IMR-90 (cell line): Measurements from ENCODE around the gene KRT35. TPM values are rescaled to one million over a fixed set of nuclear protein-coding genes. Genes with fewer than 3 reads are reported as not detected.

ENCODE experiments used
- ATAC-seq: fragments of 200-7000 bp; cut with Tn5 transposase; 2 replicates; pipeline ENCODE4 v1.9.1; 2020; ENCODE audit warnings: low read depth, mild to moderate bottlenecking, moderate library complexity
- BruUV-seq: library from RNA; stranded (reverse); fragments of 400-500 nt; replicated peaks from 2 replicates; lab custom pipeline; 2021; lab: Mats Ljungman, UMichigan
- CTCF ChIA-PET: fragments of 300-600 bp; formaldehyde crosslinking; extraction: SDS; loops from one replicate; lab custom pipeline; 2021; ENCODE audit warnings: antibody characterized with exemption; lab: Yijun Ruan, JAX
- POLR2A ChIA-PET: fragments of 300-600 bp; sonication (Branson Sonifier 250); formaldehyde crosslinking; loops from one replicate; lab custom pipeline; 2022; ENCODE audit warnings: antibody characterized with exemption; ENCODE audit not compliant: unreplicated experiment; lab: Charles Lee
- DNase-seq: peaks from one replicate; pipeline ENCODE4 v3.0.0; 2013
- H2AFZ ChIP-seq: replicated peaks from 2 replicates; pipeline ENCODE3; 2013; ENCODE audit warnings: low read length, mild to moderate bottlenecking; ENCODE audit not compliant: poor library complexity
- H2AK5ac ChIP-seq: 2 replicates; pipeline ENCODE4 v1.6.1; 2013; ENCODE audit warnings: low read depth, low read length, inconsistent platforms
- H2AK9ac ChIP-seq: replicated peaks from 2 replicates; pipeline ENCODE3; 2013; ENCODE audit warnings: mild to moderate bottlenecking, low read depth, low read length, moderate library complexity; ENCODE audit not compliant: poor library complexity
- H2BK120ac ChIP-seq: 2 replicates; pipeline ENCODE4 v1.6.1; 2013; ENCODE audit warnings: low read depth, low read length, inconsistent platforms
- H2BK15ac ChIP-seq: 3 replicates; pipeline ENCODE4 v1.6.1; 2013; ENCODE audit warnings: low read depth, low read length, inconsistent platforms
- H2BK20ac ChIP-seq: 2 replicates; pipeline ENCODE4 v1.6.1; 2013; ENCODE audit warnings: low read depth, mild to moderate bottlenecking, inconsistent platforms, low read length, moderate library complexity
- H2BK5ac ChIP-seq: 2 replicates; pipeline ENCODE4 v1.6.1; 2013; ENCODE audit warnings: mild to moderate bottlenecking, low read depth, low read length, inconsistent platforms; ENCODE audit not compliant: poor library complexity, severe bottlenecking
- H3K14ac ChIP-seq: replicated peaks from 2 replicates; pipeline ENCODE4 v1.6.1; 2013; ENCODE audit warnings: low read depth, low read length, inconsistent platforms
- H3K18ac ChIP-seq: 2 replicates; pipeline ENCODE4 v1.6.1; 2013; ENCODE audit warnings: low read depth, low read length, control low read depth
- H3K23ac ChIP-seq: 2 replicates; pipeline ENCODE4 v1.6.1; 2013; ENCODE audit warnings: low read depth, low read length, inconsistent platforms
- H3K27ac ChIP-seq: 2 replicates; pipeline ENCODE4 v1.5.1; 2013; ENCODE audit warnings: mild to moderate bottlenecking, control low read depth, low read length; ENCODE audit not compliant: insufficient read depth
- H3K27me3 ChIP-seq: 2 replicates; pipeline ENCODE4 v1.6.1; 2013; ENCODE audit warnings: low read length; ENCODE audit not compliant: control insufficient read depth, insufficient read depth
- H3K36me3 ChIP-seq: 2 replicates; pipeline ENCODE4 v1.6.1; 2013; ENCODE audit warnings: low read length, mixed read lengths; ENCODE audit not compliant: control insufficient read depth, insufficient read depth
- H3K4ac ChIP-seq: 2 replicates; pipeline ENCODE4 v1.6.1; 2013; ENCODE audit warnings: low read depth, low read length, inconsistent platforms
- H3K4me1 ChIP-seq: 2 replicates; pipeline ENCODE4 v1.6.1; 2013; ENCODE audit warnings: low read length, mixed read lengths; ENCODE audit not compliant: control insufficient read depth, insufficient read depth
- H3K4me2 ChIP-seq: 2 replicates; pipeline ENCODE4 v1.6.1; 2013; ENCODE audit warnings: low read depth, mild to moderate bottlenecking, control low read depth, low read length, moderate library complexity
- H3K4me3 ChIP-seq: 2 replicates; pipeline ENCODE4 v1.5.1; 2013; ENCODE audit warnings: low read depth, mild to moderate bottlenecking, control low read depth, low read length, moderate library complexity; ENCODE audit not compliant: insufficient read depth
- H3K56ac ChIP-seq: 2 replicates; pipeline ENCODE4 v1.6.1; 2013; ENCODE audit warnings: low read length, inconsistent platforms; ENCODE audit not compliant: insufficient read depth; ENCODE audit errors: extremely low read depth
- H3K79me1 ChIP-seq, 2 experiments: 2 replicates each; pipeline ENCODE4 v1.6.1; 2013; ENCODE audit warnings: low read length in 2 of 2, inconsistent platforms in 1 of 2, low read depth in 1 of 2
- H3K9ac ChIP-seq: 2 replicates; pipeline ENCODE4 v1.6.1; 2013; ENCODE audit warnings: low read depth, low read length, control low read depth
- H3K9me1 ChIP-seq: 2 replicates; pipeline ENCODE4 v1.6.1; 2013; ENCODE audit warnings: low read length, inconsistent platforms; ENCODE audit not compliant: insufficient read depth
- H3K9me3 ChIP-seq: 2 replicates; pipeline ENCODE4 v1.6.1; 2013; ENCODE audit warnings: low read length; ENCODE audit not compliant: control insufficient read depth, insufficient read depth
- H4K20me1 ChIP-seq: 2 replicates; pipeline ENCODE4 v1.6.1; 2013; ENCODE audit warnings: low read length, inconsistent platforms; ENCODE audit not compliant: insufficient read depth
- H4K5ac ChIP-seq: 2 replicates; pipeline ENCODE4 v1.6.1; 2013; ENCODE audit warnings: mild to moderate bottlenecking, low read depth, low read length, control low read depth
- H4K8ac ChIP-seq, 2 experiments: 2 replicates each; pipeline ENCODE4 v1.6.1; 2013; ENCODE audit warnings: low read depth in 2 of 2, low read length in 2 of 2, control low read depth in 1 of 2, inconsistent platforms in 1 of 2
- H4K91ac ChIP-seq: 2 replicates; pipeline ENCODE4 v1.6.1; 2013; ENCODE audit warnings: low read depth, low read length, inconsistent platforms; ENCODE audit not compliant: insufficient read depth
- CEBPB ChIP-seq: IDR thresholded peaks from 2 replicates; pipeline ENCODE4 v1.6.1; 2012; ENCODE audit warnings: low read depth, low read length, improper control_type of control experiment
- MAZ ChIP-seq: IDR thresholded peaks from 2 replicates; pipeline ENCODE4 v1.6.1; 2012; ENCODE audit warnings: low read depth, mild to moderate bottlenecking, low read length, improper control_type of control experiment, moderate library complexity, borderline replicate concordance
- WGBS, 2 experiments: methylation state at CpG; one replicate each; pipeline versions ENCODE4 v1.1.5 to v1.1.7; 2013; ENCODE audit warnings: missing lambda C conversion rate in 2 of 2; ENCODE audit not compliant: insufficient read length in 1 of 2; ENCODE audit errors: extremely low coverage in 2 of 2; 5-methylcytosine and 5-hydroxymethylcytosine counted together
- dilution Hi-C: fragments of 300-500 bp; cut with HindIII; formaldehyde crosslinking; loops from one replicate; pipeline ENCODE4 v1.14.3; 2018; ENCODE audit warnings: low sequenced_read_pairs; ENCODE audit not compliant: unreplicated experiment
- in situ Hi-C: fragments of 300-500 bp; cut with MboI; formaldehyde crosslinking; loops from 3 replicates; pipeline ENCODE4 v1.14.3; 2019; ENCODE audit warnings: low sequenced_read_pairs, inconsistent platforms, mixed read lengths
- intact Hi-C: fragments of 100-400 bp; cut with micrococcal nuclease; formaldehyde crosslinking; loops from 2 replicates; pipeline ENCODE4 v1.10.0; 2022
- polyA plus RNA-seq, 3 experiments: library from polyadenylated mRNA; depleted of rRNA; stranded (reverse); fragments of >200 nt; gene quantifications; 2 replicates each; pipeline ENCODE4 v1.2.3, GENCODE V29; 2012; ENCODE audit warnings: low replicate concordance in 1 of 3
- total RNA-seq: library from RNA; depleted of rRNA; stranded (reverse); fragments of >200 nt; gene quantifications from 2 replicates; pipeline ENCODE4 v1.2.3, GENCODE V29; 2012

The KRT35 gene
- total and polyA plus RNA-seq, 2 of the 4 experiments (the other 2 are of a cell fraction) = not detected

DNA sequence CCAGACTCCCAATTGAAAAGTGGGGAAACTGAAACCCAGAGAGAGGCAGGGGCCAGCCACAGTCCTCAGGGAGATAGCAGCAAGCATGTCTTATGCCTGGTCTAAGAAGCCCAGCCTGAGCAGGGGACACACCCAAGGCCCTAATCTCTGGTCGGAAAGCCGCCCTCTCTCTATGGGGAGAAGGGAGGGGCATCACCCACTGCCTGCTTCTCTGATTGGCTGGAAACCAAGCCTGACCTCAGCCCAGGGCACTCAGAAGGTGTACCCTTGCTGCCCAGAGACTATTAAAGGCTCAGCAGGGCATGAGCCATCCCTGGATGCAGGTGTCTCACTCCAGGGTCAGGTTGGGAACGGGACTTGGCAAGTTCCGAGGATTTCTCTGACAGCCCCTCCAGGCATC, 30.2 kb upstream of the KRT35 start:
- H2BK20ac ChIP-seq = no peak overlapping the region
- H2BK5ac ChIP-seq = no peak overlapping the region
- in situ Hi-C loops = no loop called here
- no peak for DNase-seq
- no peak overlapping the region for H3K56ac ChIP-seq
- WGBS, 2 experiments = no CpG with 5 or more reads among the region's 4 CpGs
- 0 out of 2 replicates have a peak, but pooled peaks cover 3% of the 10 kb centered on the region for H3K9me1 ChIP-seq
- H2AFZ ChIP-seq = no peak overlapping the region
- ChIA-PET CTCF (no interaction called here), POLR2A (no interaction called here)
- no peak overlapping the region for H3K23ac ChIP-seq
- H3K9ac ChIP-seq = no peak overlapping the region
- H3K27ac ChIP-seq = no peak overlapping the region
- H3K4me1 ChIP-seq = no peaks in the 10 kb centered on the region
- no peak overlapping the region for H4K5ac ChIP-seq
- no peaks in the 10 kb centered on the region for H3K36me3 ChIP-seq
- ATAC-seq = no peak
- no peak overlapping the region for H3K18ac ChIP-seq
- H2AK5ac ChIP-seq = 0 out of 2 replicates have a peak overlapping the region, but pooled peaks have one; percentile 29
- no peak overlapping the region for H4K91ac ChIP-seq
- no peak overlapping the region for H2BK120ac ChIP-seq
- no peak overlapping the region for H2BK15ac ChIP-seq
- H2AK9ac ChIP-seq = no peak overlapping the region
- H3K4me3 ChIP-seq = no peak overlapping the region
- intact Hi-C loops = no loop called here
- no peak overlapping the region for H3K4ac ChIP-seq
- no peak overlapping the region for H3K4me2 ChIP-seq
- peaks cover 1% of the 10 kb centered on the region; the same call in 1 of the 2 replicates for H3K27me3 ChIP-seq
- H4K8ac ChIP-seq = no peak overlapping the region
- no peaks in the 10 kb centered on the region for H3K9me3 ChIP-seq
- no TSS peak for BruUV-seq
- H3K79me1 ChIP-seq = no peaks in the 10 kb centered on the region
- TF ChIP-seq CEBPB = no peak
- TF ChIP-seq MAZ = no peak
- dilution Hi-C loops = no loop called here
- H3K14ac ChIP-seq = no peak overlapping the region
- H4K20me1 ChIP-seq = no peaks in the 10 kb centered on the region
